Liver (tissue), 2 donors: ENCODE results near the gene SRRD.

Source experiments
- CTCF ChIP-seq: fragments of 150-350 bp; IDR thresholded peaks from 2 replicates; pipeline ENCODE4 v1.5.1; 2017; ENCODE audit warnings: improper control_type of control experiment, low read depth, low read length; ENCODE audit not compliant: missing input control
- FOXA2 ChIP-seq: IDR thresholded peaks from 2 replicates; pipeline ENCODE4 v1.6.1; 2016; ENCODE audit warnings: antibody characterized with exemption
- MAX ChIP-seq: IDR thresholded peaks from 2 replicates; pipeline ENCODE4 v1.6.1; 2016; ENCODE audit warnings: antibody characterized with exemption
- donor health status: healthy.

DNA sequence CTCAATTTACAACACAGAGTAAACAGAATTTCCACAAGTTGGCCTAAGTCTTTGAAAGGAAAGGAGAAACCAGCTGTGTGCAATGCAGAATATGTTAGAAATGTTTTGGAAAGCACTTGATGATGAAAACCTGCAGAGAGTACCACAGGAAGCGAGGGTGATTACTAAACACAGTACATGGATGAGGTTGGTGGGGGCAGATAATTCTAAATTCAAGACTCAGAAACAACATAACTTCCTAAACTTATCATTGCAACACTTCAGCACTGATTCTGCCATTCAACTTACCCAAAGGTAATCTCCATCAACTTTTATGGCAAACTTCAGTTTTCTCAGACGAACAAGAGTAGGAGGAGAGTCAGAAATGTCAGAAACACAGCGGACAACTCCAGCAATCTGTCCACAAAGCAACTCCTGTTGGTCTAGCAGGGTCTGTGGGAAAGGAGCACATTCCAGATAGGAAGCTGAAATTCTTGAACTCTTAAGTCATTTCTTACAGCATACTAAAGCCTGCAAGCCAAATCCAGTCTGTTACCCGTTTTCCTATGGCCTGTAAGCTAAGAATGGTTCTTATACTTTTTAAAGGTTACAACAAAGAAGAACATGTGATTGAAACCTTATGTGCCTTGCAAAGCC, 6.9 kb upstream of the SRRD start:
- no peak for TF ChIP-seq CTCF
- TF ChIP-seq MAX, result no peak
- TF ChIP-seq FOXA2, result no peak
